Activated CD4-positive, alpha-beta memory T cell treated with anti-CD3 and anti-CD28 coated beads for 36 hours (primary cell): ENCODE measurements around the gene SIK3. TPM values are rescaled to one million over a fixed set of nuclear protein-coding genes. Genes with fewer than 3 reads are reported as not detected.

Experiments
- CTCF ChIA-PET: fragments of 350-600 bp; sonication (Branson Sonifier 250); formaldehyde crosslinking; loops from one replicate; lab custom pipeline; 2021; ENCODE audit warnings: antibody characterized with exemption, inconsistent platforms; lab: Charles Lee
- POLR2A ChIA-PET: fragments of 350-600 bp; sonication (Branson Sonifier 250); formaldehyde crosslinking; loops from one replicate; lab custom pipeline; 2021; ENCODE audit warnings: antibody characterized with exemption; lab: Charles Lee
- DNase-seq: peaks from one replicate; pipeline ENCODE4 v3.0.0-alpha.2; 2020
- H3K27ac Mint-ChIP-seq: one replicate; pipeline ENCODE4 v1.8.0; 2021; ENCODE audit warnings: mixed read lengths
- H3K27me3 Mint-ChIP-seq: one replicate; pipeline ENCODE4 v1.8.0; 2021; ENCODE audit warnings: mixed read lengths
- H3K36me3 Mint-ChIP-seq: one replicate; pipeline ENCODE4 v1.8.0; 2021; ENCODE audit warnings: mixed read lengths
- H3K4me1 Mint-ChIP-seq: one replicate; pipeline ENCODE4 v1.8.0; 2021; ENCODE audit warnings: low read depth, mixed read lengths
- H3K4me3 Mint-ChIP-seq: one replicate; pipeline ENCODE4 v1.8.0; 2021; ENCODE audit warnings: mild to moderate bottlenecking, mixed read lengths
- H3K9me3 Mint-ChIP-seq: one replicate; pipeline ENCODE4 v1.8.0; 2021; ENCODE audit warnings: mixed read lengths
- intact Hi-C: fragments of 100-400 bp; cut with micrococcal nuclease; formaldehyde crosslinking; loops from one replicate; pipeline ENCODE4 v1.15.1; 2023
- total RNA-seq, 2 experiments: library from RNA; stranded (reverse); gene quantifications; one replicate each; pipeline ENCODE4 v1.2.3, GENCODE V29; 2021

Gene SIK3
- total RNA-seq, 2 experiments from 2014 or later: 26.1 to 26.2 TPM

- Mint-ChIP-seq H3K9me3 (no peaks in the 10 kb centered on the region), H3K4me1 (peaks cover 63% of the 10 kb centered on the region), H3K36me3 (peaks cover 5% of the 10 kb centered on the region), H3K4me3 (no peak overlapping the region), H3K27ac (no peak overlapping the region), H3K27me3 (no peaks in the 10 kb centered on the region)
- intact Hi-C loops: no loop called here
- no peak for DNase-seq
- POLR2A ChIA-PET: no interaction called here
- CTCF ChIA-PET: interaction anchor here (0.6 kb wide), 1 partner anchor 97 kb away, joined by 3 read pairs; no protein-coding TSS in a partner anchor
Measured at GRCh38 chr11:116994195-116994594, 104.0 kb downstream of the SIK3 start.

- peaks cover 67% of the 10 kb centered on the region for H3K4me1 Mint-ChIP-seq
- H3K9me3 Mint-ChIP-seq: no peaks in the 10 kb centered on the region
- no peak for DNase-seq
- peaks cover 5% of the 10 kb centered on the region for H3K36me3 Mint-ChIP-seq
- H3K27ac Mint-ChIP-seq: no peak overlapping the region
- ChIA-PET POLR2A (no interaction called here), CTCF (interaction anchor here (0.6 kb wide), 1 partner anchor 98 kb away, joined by 3 read pairs; no protein-coding TSS in a partner anchor)
- no peak overlapping the region for H3K4me3 Mint-ChIP-seq
- H3K27me3 Mint-ChIP-seq: no peaks in the 10 kb centered on the region
- intact Hi-C loops: no loop called here
Measured at GRCh38 chr11:116993599-116993998, 104.6 kb downstream of the SIK3 start.

GRCh38 chr11:116991491-116991890, 106.7 kb downstream of the SIK3 start:
- Mint-ChIP-seq H3K27me3 (no peaks in the 10 kb centered on the region), H3K4me1 (peaks cover 75% of the 10 kb centered on the region), H3K36me3 (peaks cover 4% of the 10 kb centered on the region), H3K4me3 (no peak overlapping the region), H3K27ac (no peak overlapping the region), H3K9me3 (no peaks in the 10 kb centered on the region)
- ChIA-PET CTCF (no interaction called here), POLR2A (no interaction called here)
- intact Hi-C loops: no loop called here
- DNase-seq: no peak

GRCh38 chr11:116990811-116991210, 107.4 kb downstream of the SIK3 start:
- no peaks in the 10 kb centered on the region for H3K9me3 Mint-ChIP-seq
- CTCF ChIA-PET: no interaction called here
- H3K4me1 Mint-ChIP-seq: peaks cover 82% of the 10 kb centered on the region
- DNase-seq: no peak
- H3K36me3 Mint-ChIP-seq: peaks cover 4% of the 10 kb centered on the region
- H3K4me3 Mint-ChIP-seq: no peak overlapping the region
- intact Hi-C loops: no loop called here
- H3K27me3 Mint-ChIP-seq: no peaks in the 10 kb centered on the region
- POLR2A ChIA-PET: no interaction called here
- no peak overlapping the region for H3K27ac Mint-ChIP-seq

- Mint-ChIP-seq H3K27me3 (no peaks in the 10 kb centered on the region), H3K4me1 (peaks cover 84% of the 10 kb centered on the region), H3K27ac (peak overlapping the region; percentile 6), H3K36me3 (peaks cover 4% of the 10 kb centered on the region), H3K9me3 (no peaks in the 10 kb centered on the region), H3K4me3 (no peak overlapping the region)
- ChIA-PET POLR2A (no interaction called here), CTCF (no interaction called here)
- intact Hi-C loops: no loop called here
- DNase-seq: peak; percentile 23
Measured at GRCh38 chr11:116990061-116990473, 108.2 kb downstream of the SIK3 start.

GRCh38 chr11:116989184-116989583, 109.0 kb downstream of the SIK3 start:
- H3K36me3 Mint-ChIP-seq: peaks cover 4% of the 10 kb centered on the region
- ChIA-PET CTCF (no interaction called here), POLR2A (no interaction called here)
- no peak for DNase-seq
- no peak overlapping the region for H3K27ac Mint-ChIP-seq
- intact Hi-C loops: no loop called here
- H3K4me1 Mint-ChIP-seq: peaks cover 85% of the 10 kb centered on the region
- H3K9me3 Mint-ChIP-seq: no peaks in the 10 kb centered on the region
- H3K27me3 Mint-ChIP-seq: no peaks in the 10 kb centered on the region
- no peak overlapping the region for H3K4me3 Mint-ChIP-seq

GRCh38 chr11:116986521-116987105, 111.6 kb downstream of the SIK3 start:
- peaks cover 77% of the 10 kb centered on the region for H3K4me1 Mint-ChIP-seq
- H3K27me3 Mint-ChIP-seq: no peaks in the 10 kb centered on the region
- peak overlapping the region; percentile 63 for H3K4me3 Mint-ChIP-seq
- H3K36me3 Mint-ChIP-seq: peaks cover 3% of the 10 kb centered on the region
- no peaks in the 10 kb centered on the region for H3K9me3 Mint-ChIP-seq
- intact Hi-C loops: loop anchor here (1.0 kb wide), 11 partner anchors 17 to 133 kb away; no protein-coding TSS in a partner anchor
- DNase-seq: peak; percentile 42
- POLR2A ChIA-PET: interaction anchor here (0.6 to 2.7 kb wide), 19 partner anchors 14 to 134 kb away, joined by 3 to 25 read pairs (median 6); partner anchors contain the start of gene SIK3
- H3K27ac Mint-ChIP-seq: peak overlapping the region; percentile 92
- CTCF ChIA-PET: interaction anchor here (0.7 to 1.8 kb wide), 17 partner anchors 9 to 240 kb away, joined by 3 to 9 read pairs (median 3); no protein-coding TSS in a partner anchor

- no peaks in the 10 kb centered on the region for H3K27me3 Mint-ChIP-seq
- no peak for DNase-seq
- peaks cover 75% of the 10 kb centered on the region for H3K4me1 Mint-ChIP-seq
- no peak overlapping the region for H3K4me3 Mint-ChIP-seq
- CTCF ChIA-PET: interaction anchor here (1.1 to 2.1 kb wide), 2 partner anchors 11 to 103 kb away, joined by 3 to 4 read pairs; no protein-coding TSS in a partner anchor
- no peaks in the 10 kb centered on the region for H3K9me3 Mint-ChIP-seq
- POLR2A ChIA-PET: interaction anchor here (1.0 to 1.5 kb wide), 3 partner anchors 16 to 79 kb away, joined by 3 to 5 read pairs (median 4); no protein-coding TSS in a partner anchor
- peak overlapping the region; percentile 49 for H3K27ac Mint-ChIP-seq
- intact Hi-C loops: no loop called here
- H3K36me3 Mint-ChIP-seq: peaks cover 2% of the 10 kb centered on the region
Measured at GRCh38 chr11:116984589-116984988, 113.6 kb downstream of the SIK3 start.

GRCh38 chr11:116984186-116984585, 114.0 kb downstream of the SIK3 start:
- CTCF ChIA-PET: interaction anchor here (2.1 kb wide), 1 partner anchor 102 kb away, joined by 4 read pairs; no protein-coding TSS in a partner anchor
- H3K9me3 Mint-ChIP-seq: no peaks in the 10 kb centered on the region
- intact Hi-C loops: no loop called here
- H3K4me3 Mint-ChIP-seq: no peak overlapping the region
- H3K27me3 Mint-ChIP-seq: no peaks in the 10 kb centered on the region
- peaks cover 2% of the 10 kb centered on the region for H3K36me3 Mint-ChIP-seq
- DNase-seq: no peak
- H3K27ac Mint-ChIP-seq: peak overlapping the region; percentile 49
- H3K4me1 Mint-ChIP-seq: peaks cover 75% of the 10 kb centered on the region
- POLR2A ChIA-PET: interaction anchor here (1.0 to 1.5 kb wide), 3 partner anchors 17 to 79 kb away, joined by 3 to 5 read pairs (median 4); no protein-coding TSS in a partner anchor

- Mint-ChIP-seq H3K4me3 (no peak overlapping the region), H3K27ac (peak overlapping the region; percentile 18), H3K4me1 (peaks cover 59% of the 10 kb centered on the region), H3K27me3 (no peaks in the 10 kb centered on the region), H3K36me3 (no peaks in the 10 kb centered on the region), H3K9me3 (no peaks in the 10 kb centered on the region)
- POLR2A ChIA-PET: no interaction called here
- intact Hi-C loops: no loop called here
- no peak for DNase-seq
- CTCF ChIA-PET: interaction anchor here (0.8 kb wide), 1 partner anchor 94 kb away, joined by 3 read pairs; no protein-coding TSS in a partner anchor
Measured at GRCh38 chr11:116981266-116981885, 116.9 kb downstream of the SIK3 start.

- Mint-ChIP-seq H3K36me3 (no peaks in the 10 kb centered on the region), H3K4me3 (no peak overlapping the region), H3K27me3 (no peaks in the 10 kb centered on the region), H3K9me3 (no peaks in the 10 kb centered on the region), H3K4me1 (peaks cover 48% of the 10 kb centered on the region), H3K27ac (peak overlapping the region; percentile 53)
- POLR2A ChIA-PET: interaction anchor here (0.8 kb wide), 1 partner anchor 30 kb away, joined by 3 read pairs; no protein-coding TSS in a partner anchor
- DNase-seq: no peak
- intact Hi-C loops: no loop called here
- CTCF ChIA-PET: interaction anchor here (0.8 kb wide), 1 partner anchor 95 kb away, joined by 3 read pairs; no protein-coding TSS in a partner anchor
Measured at GRCh38 chr11:116980136-116980793, 118.0 kb downstream of the SIK3 start.
